Esophagus muscularis mucosa (tissue), 4 donors: ENCODE measurements around the gene CYBRD1. TPM values are rescaled to one million over a fixed set of nuclear protein-coding genes. Genes with fewer than 3 reads are reported as not detected.
A peak's percentile ranks its signal among the peaks of the same experiment; 100 is the strongest.

Experiments used
- DNase-seq: peaks from one replicate; pipeline ENCODE4 v3.0.0-alpha.2; 2017; ENCODE audit errors: extremely low spot score
- H3K27ac ChIP-seq, 4 donors: fragments of 200-600 bp; sonication (generic); replicated peaks in 1 of 4; 1 replicate in 3 of 4; 2 replicates in 1 of 4; pipeline ENCODE4 v1.5.1; 2016 to 2019; ENCODE audit warnings: mild to moderate bottlenecking in 1 of 4
- H3K27me3 ChIP-seq, 4 donors: fragments of 200-600 bp; sonication (generic); one replicate each; pipeline versions ENCODE4 v1.5.1 to v1.6.0; 2016 to 2019
- H3K36me3 ChIP-seq, 4 donors: fragments of 200-600 bp; sonication (generic); one replicate each; pipeline ENCODE4 v1.5.1; 2016 to 2019
- H3K4me1 ChIP-seq, 4 donors: fragments of 200-600 bp; sonication (generic); one replicate each; pipeline ENCODE4 v1.5.1; 2016 to 2019
- H3K4me3 ChIP-seq, 4 donors: fragments of 200-600 bp; sonication (generic); 1 replicate in 2 of 4; 2 replicates in 2 of 4; pipeline ENCODE4 v1.5.1; 2016 to 2019; ENCODE audit warnings: mild to moderate bottlenecking in 4 of 4, moderate library complexity in 1 of 4
- H3K9me3 ChIP-seq, 4 donors: fragments of 200-600 bp; sonication (generic); 1 replicate in 3 of 4; 2 replicates in 1 of 4; pipeline ENCODE4 v1.5.1; 2016 to 2019
- EP300 ChIP-seq: sonication (generic); formaldehyde crosslinking; IDR thresholded peaks from one replicate; pipeline ENCODE4 v1.6.1; 2017; ENCODE audit warnings: antibody characterized with exemption
- POLR2A ChIP-seq: fragments of 450-650 bp; IDR thresholded peaks from one replicate; pipeline ENCODE4 v1.6.1; 2017; ENCODE audit warnings: antibody characterized with exemption, moderate library complexity, mild to moderate bottlenecking, low read depth
- POLR2AphosphoS5 ChIP-seq, 2 donors: sonication (generic); formaldehyde crosslinking; IDR thresholded peaks; one replicate each; pipeline ENCODE4 v1.6.1; 2017; ENCODE audit warnings: antibody characterized with exemption in 2 of 2
- WGBS: methylation state at CpG from one replicate; pipeline ENCODE4 v1.1.5; 2018; 5-methylcytosine and 5-hydroxymethylcytosine counted together
- intact Hi-C: fragments of 100-400 bp; cut with DNase I; formaldehyde crosslinking; loops from one replicate; pipeline ENCODE4 v1.15.1; 2023
- total RNA-seq, 4 donors: library from RNA; depleted of rRNA; stranded (reverse); fragments of >200 nt; gene quantifications; one replicate each; pipeline versions ENCODE4 v1.1.0 to v1.2.1, GENCODE V29; 2016
- TF ChIP-seq, protein P1 (sequence below), 3 experiments: fragments of 200-600 bp in 2 of 3; fragments of 450-650 bp in 1 of 3; sonication (generic) in 2 of 3; IDR thresholded peaks; one replicate each; pipeline ENCODE4 v1.5.1; 2017 to 2019; ENCODE audit warnings: antibody characterized with exemption in 3 of 3, mild to moderate bottlenecking in 2 of 3, moderate library complexity in 1 of 3

The CYBRD1 gene
- total RNA-seq, 4 donors from 2014 or later = 133 to 281 (median 197) TPM

DNA sequence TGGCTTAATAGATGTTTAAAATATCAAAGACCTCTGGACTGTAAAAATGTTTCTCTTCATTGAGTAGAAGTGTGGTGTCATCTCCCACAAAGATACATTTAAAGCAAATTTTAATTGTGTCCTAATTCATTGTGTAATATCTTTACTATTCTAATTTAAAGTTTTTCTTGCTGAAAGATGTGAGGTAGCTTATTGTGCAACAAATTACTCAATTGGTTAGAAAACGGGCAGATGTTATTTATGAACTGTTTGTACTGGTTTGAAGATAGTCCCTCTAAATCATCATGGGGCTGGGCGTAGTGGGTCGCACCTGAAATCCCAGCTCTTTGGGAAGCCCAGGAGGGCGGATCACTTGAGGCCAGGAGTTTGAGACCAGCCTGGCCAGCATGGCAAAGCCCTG is 65.3 kb downstream of the CYBRD1 start:
- intact Hi-C loops = no loop called here
- TF ChIP-seq POLR2AphosphoS5 (IDR thresholded peaks at IDR 0.05) = no peak
- TF ChIP-seq, protein P1, sequence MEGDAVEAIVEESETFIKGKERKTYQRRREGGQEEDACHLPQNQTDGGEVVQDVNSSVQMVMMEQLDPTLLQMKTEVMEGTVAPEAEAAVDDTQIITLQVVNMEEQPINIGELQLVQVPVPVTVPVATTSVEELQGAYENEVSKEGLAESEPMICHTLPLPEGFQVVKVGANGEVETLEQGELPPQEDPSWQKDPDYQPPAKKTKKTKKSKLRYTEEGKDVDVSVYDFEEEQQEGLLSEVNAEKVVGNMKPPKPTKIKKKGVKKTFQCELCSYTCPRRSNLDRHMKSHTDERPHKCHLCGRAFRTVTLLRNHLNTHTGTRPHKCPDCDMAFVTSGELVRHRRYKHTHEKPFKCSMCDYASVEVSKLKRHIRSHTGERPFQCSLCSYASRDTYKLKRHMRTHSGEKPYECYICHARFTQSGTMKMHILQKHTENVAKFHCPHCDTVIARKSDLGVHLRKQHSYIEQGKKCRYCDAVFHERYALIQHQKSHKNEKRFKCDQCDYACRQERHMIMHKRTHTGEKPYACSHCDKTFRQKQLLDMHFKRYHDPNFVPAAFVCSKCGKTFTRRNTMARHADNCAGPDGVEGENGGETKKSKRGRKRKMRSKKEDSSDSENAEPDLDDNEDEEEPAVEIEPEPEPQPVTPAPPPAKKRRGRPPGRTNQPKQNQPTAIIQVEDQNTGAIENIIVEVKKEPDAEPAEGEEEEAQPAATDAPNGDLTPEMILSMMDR (IDR thresholded peaks at IDR 0.05) = no peak
- TF ChIP-seq POLR2A = no peak
- TF ChIP-seq EP300 = no peak
- Histone ChIP-seq H3K27ac (no peak overlapping the region), H3K36me3 (no peaks in the 10 kb centered on the region), H3K9me3 (peaks cover 0 to 8% (median 3%) of the 10 kb centered on the region in 4 donors), H3K4me1 (no peaks in the 10 kb centered on the region), H3K4me3 (no peak overlapping the region), H3K27me3 (peaks cover 0 to 18% (median 0%) of the 10 kb centered on the region in 4 donors)
- WGBS = 80% methylated on average over 4 of the region's 4 CpGs
- no peak for DNase-seq

DNA sequence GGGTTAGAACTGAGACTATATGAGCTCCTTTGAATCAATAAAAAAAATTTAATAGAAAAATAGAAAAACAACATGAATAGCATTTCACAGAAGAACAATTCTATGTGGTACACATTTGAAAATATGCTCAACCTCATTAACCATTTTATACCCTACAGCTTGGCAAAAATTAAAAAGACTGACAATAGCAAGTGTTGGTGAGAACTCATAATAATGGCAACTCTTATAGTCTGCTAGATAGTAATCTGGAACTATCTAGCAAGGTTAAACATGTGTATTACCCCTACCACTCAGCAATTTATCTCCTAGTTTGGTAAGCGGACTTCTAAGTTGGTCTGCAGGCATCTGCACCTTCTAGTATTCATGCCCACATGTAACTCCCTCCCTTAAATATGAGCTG is 67.8 kb downstream of the CYBRD1 start:
- no peak for DNase-seq
- WGBS = 94% methylated on average over 1 of the region's 1 CpG
- intact Hi-C loops = loop anchor here (10.0 kb wide), 2 partner anchors 95 to 515 kb away; partner anchors contain the start of genes DLX2 and DYNC1I2
- H3K4me3 ChIP-seq = no peak overlapping the region
- H3K36me3 ChIP-seq = no peaks in the 10 kb centered on the region
- H3K9me3 ChIP-seq = peaks cover 0 to 8% (median 3%) of the 10 kb centered on the region in 4 donors
- TF ChIP-seq, protein P1 (IDR thresholded peaks at IDR 0.05) = no peak
- TF ChIP-seq EP300 = no peak
- no peak for TF ChIP-seq POLR2AphosphoS5 (IDR thresholded peaks at IDR 0.05)
- TF ChIP-seq POLR2A = no peak
- no peak overlapping the region for H3K27ac ChIP-seq
- H3K4me1 ChIP-seq = no peaks in the 10 kb centered on the region
- H3K27me3 ChIP-seq = peaks cover 0 to 15% (median 0%) of the 10 kb centered on the region in 4 donors

DNA sequence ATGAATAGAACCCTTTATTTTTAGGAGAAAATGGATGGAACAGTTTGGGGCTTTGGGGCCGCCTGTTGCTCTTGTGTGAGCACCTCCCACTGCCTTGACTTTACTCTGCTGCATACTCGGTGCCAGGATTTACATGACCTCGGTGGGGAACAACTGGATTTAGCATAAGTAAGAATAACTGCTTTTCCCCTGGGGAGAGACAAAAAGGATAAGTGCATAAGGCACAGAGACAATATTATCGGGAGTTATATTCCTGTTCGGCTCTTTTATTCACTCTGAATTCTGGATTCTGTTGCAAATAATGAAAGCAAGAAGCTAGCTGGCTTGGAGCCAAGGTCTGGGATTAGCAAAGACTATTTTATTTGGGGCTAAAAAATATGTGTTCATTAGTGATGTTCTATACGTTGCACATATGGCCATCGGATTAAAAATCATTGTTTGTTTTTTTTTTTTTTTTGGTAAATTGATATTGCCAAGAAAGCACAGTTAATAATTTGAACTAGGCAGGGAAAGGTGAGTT is 69.8 kb downstream of the CYBRD1 start:
- peak; percentile 55 for DNase-seq
- TF ChIP-seq, protein P1 (IDR thresholded peaks at IDR 0.05) = no peak
- no peak for TF ChIP-seq EP300
- no peaks in the 10 kb centered on the region for H3K36me3 ChIP-seq
- peak overlapping the region in 2 of 4 donors; percentile 26 to 33 for H3K4me3 ChIP-seq
- peaks cover 0 to 10% (median 0%) of the 10 kb centered on the region in 4 donors for H3K27me3 ChIP-seq
- H3K4me1 ChIP-seq = no peaks in the 10 kb centered on the region
- intact Hi-C loops = loop anchor here (10.0 kb wide), 2 partner anchors 93 to 513 kb away; partner anchors contain the start of genes DLX2 and DYNC1I2
- H3K27ac ChIP-seq = no peak overlapping the region
- WGBS = 42% methylated on average over 7 of the region's 7 CpGs
- H3K9me3 ChIP-seq = peaks cover 0 to 8% (median 3%) of the 10 kb centered on the region in 4 donors

DNA sequence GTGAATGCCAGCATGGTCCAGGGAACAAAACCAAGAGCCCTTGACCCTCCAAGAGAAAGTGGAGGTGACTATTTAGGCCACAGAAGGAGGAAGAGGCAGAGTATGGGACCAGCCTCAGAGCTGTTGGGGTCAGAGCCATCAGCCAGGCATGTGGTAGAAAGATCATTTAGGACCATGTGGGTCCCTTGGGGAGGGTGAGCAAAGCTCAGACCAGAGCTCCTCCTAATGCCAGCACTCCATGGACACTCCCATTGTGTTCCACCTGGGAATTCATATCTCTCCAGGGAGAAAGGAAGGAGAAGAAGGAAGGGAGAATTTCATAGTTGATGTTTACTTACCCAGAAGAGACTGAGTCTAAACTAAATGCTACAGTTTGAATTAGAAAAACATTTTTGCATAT is 73.2 kb downstream of the CYBRD1 start:
- Histone ChIP-seq H3K4me3 (no peak overlapping the region), H3K9me3 (peaks cover 0 to 2% (median 1%) of the 10 kb centered on the region in 4 donors), H3K36me3 (no peaks in the 10 kb centered on the region), H3K4me1 (no peaks in the 10 kb centered on the region), H3K27me3 (peaks cover 0 to 2% (median 0%) of the 10 kb centered on the region in 4 donors), H3K27ac (no peak overlapping the region)
- no peak for TF ChIP-seq POLR2A
- TF ChIP-seq POLR2AphosphoS5 (IDR thresholded peaks at IDR 0.05) = no peak
- TF ChIP-seq, protein P1 (IDR thresholded peaks at IDR 0.05) = no peak
- TF ChIP-seq EP300 = no peak
- intact Hi-C loops = loop anchor here (10.0 kb wide), 2 partner anchors 89 to 509 kb away; partner anchors contain the start of genes DLX2 and DYNC1I2
- peak; percentile 75 for DNase-seq

DNA sequence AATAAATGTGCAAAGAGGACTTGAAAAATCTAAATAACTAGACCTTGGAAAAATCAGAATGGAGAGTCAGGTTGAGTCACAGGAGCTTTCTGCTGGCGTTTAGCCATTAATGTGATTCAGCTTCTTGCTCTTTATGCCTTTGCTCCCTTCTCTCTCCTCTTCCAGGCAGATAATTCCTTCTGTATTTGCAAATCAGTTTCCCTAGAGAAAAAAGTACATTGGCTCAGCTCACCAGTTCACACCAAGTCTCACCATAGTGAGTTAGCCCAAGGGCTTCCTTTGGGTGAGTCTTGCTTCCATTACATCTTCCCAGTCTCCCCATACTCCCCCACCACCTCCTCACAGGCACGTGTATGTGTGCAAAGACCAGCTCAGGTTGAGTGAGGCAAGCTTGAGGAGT is 73.6 kb downstream of the CYBRD1 start:
- Histone ChIP-seq H3K27ac (no peak overlapping the region), H3K27me3 (no peaks in the 10 kb centered on the region), H3K4me1 (no peaks in the 10 kb centered on the region), H3K4me3 (no peak overlapping the region), H3K36me3 (no peaks in the 10 kb centered on the region), H3K9me3 (no peaks in the 10 kb centered on the region)
- WGBS = 72% methylated on average over 2 of the region's 2 CpGs
- TF ChIP-seq POLR2AphosphoS5 (IDR thresholded peaks at IDR 0.05) (no peak), POLR2A (no peak), EP300 (no peak)
- TF ChIP-seq, protein P1 (IDR thresholded peaks at IDR 0.05) = no peak
- DNase-seq = peak; percentile 45
- intact Hi-C loops = loop anchor here (10.0 kb wide), 2 partner anchors 89 to 509 kb away; partner anchors contain the start of genes DLX2 and DYNC1I2
